ENCODE measurements around the gene ECD. TPM values are rescaled to one million over a fixed set of nuclear protein-coding genes. Genes with fewer than 3 reads are reported as not detected.
"Not testable (repeated sequence)": the region's sequence is repeated elsewhere in the genome, so short reads cannot be mapped to it uniquely, and the experiment has no call there.

The ECD gene
- total and polyA plus RNA-seq, 4 donors: 9.9 to 25.8 (median 17.3) TPM

GRCh38 chr10:73150633-73151413 lies 17.0 kb downstream of the ECD start:
- DNase-seq; H3K4me3 ChIP-seq (ENCODE audit: low read length in 2 of 2); H3K4me1 ChIP-seq (ENCODE audit: control insufficient read depth in 1 of 2, insufficient read depth in 2 of 2, low read length in 2 of 2); H3K9me3 ChIP-seq (ENCODE audit: control insufficient read depth, low read length); H3K27ac ChIP-seq (ENCODE audit: low read depth in 1 of 2, low read length in 2 of 2); intact Hi-C loops (cut with DNase I); H3K36me3 ChIP-seq (ENCODE audit: control insufficient read depth in 1 of 2, insufficient read depth in 2 of 2, low read length in 1 of 2); ATAC-seq (ENCODE audit: low FRiP score); H3K27me3 ChIP-seq (ENCODE audit: control insufficient read depth in 1 of 2, insufficient read depth in 2 of 2, low read length in 1 of 2): not testable (repeated sequence)
- WGBS, 2 donors: 77 to 98% methylated on average over 7 of the region's 8 CpGs

GRCh38 chr10:73141603-73142002 lies 26.2 kb downstream of the ECD start:
- H3K9me3 ChIP-seq (ENCODE audit: control insufficient read depth, low read length): no peaks in the 10 kb centered on the region
- DNase-seq: no peak
- no peaks in the 10 kb centered on the region for H3K4me1 ChIP-seq (ENCODE audit: control insufficient read depth in 1 of 2, insufficient read depth in 2 of 2, low read length in 2 of 2)
- H3K36me3 ChIP-seq (ENCODE audit: control insufficient read depth in 1 of 2, insufficient read depth in 2 of 2, low read length in 1 of 2): peaks cover 9 to 10% of the 10 kb centered on the region in 2 donors
- ATAC-seq (ENCODE audit: low FRiP score): no peak
- H3K27me3 ChIP-seq (ENCODE audit: control insufficient read depth in 1 of 2, insufficient read depth in 2 of 2, low read length in 1 of 2): no peaks in the 10 kb centered on the region
- H3K27ac ChIP-seq (ENCODE audit: low read depth in 1 of 2, low read length in 2 of 2): no peak overlapping the region
- intact Hi-C loops (cut with DNase I): no loop called here
- WGBS, 2 donors: 75 to 82% methylated on average over 3 of the region's 3 CpGs
- no peak overlapping the region for H3K4me3 ChIP-seq (ENCODE audit: low read length in 2 of 2)

GRCh38 chr10:73139251-73139650 lies 28.6 kb downstream of the ECD start:
- WGBS, 2 donors: 50 to 68% methylated on average over 2 of the region's 2 CpGs
- intact Hi-C loops (cut with DNase I): no loop called here
- H3K36me3 ChIP-seq (ENCODE audit: control insufficient read depth in 1 of 2, insufficient read depth in 2 of 2, low read length in 1 of 2): peaks cover 5 to 9% of the 10 kb centered on the region in 2 donors

GRCh38 chr10:73136627-73137026 lies 31.2 kb downstream of the ECD start:
- peaks cover 7% of the 10 kb centered on the region in 2 donors for H3K36me3 ChIP-seq (ENCODE audit: control insufficient read depth in 1 of 2, insufficient read depth in 2 of 2, low read length in 1 of 2)
- WGBS, 2 donors: 83 to 87% methylated on average over 2 of the region's 2 CpGs

More at GRCh38 chr10:73139251-73139650, 28.6 kb downstream of the ECD start:
- Histone ChIP-seq H3K4me3 (ENCODE audit: low read length in 2 of 2) (no peak overlapping the region), H3K9me3 (ENCODE audit: control insufficient read depth, low read length) (no peaks in the 10 kb centered on the region), H3K27me3 (ENCODE audit: control insufficient read depth in 1 of 2, insufficient read depth in 2 of 2, low read length in 1 of 2) (no peaks in the 10 kb centered on the region), H3K27ac (ENCODE audit: low read depth in 1 of 2, low read length in 2 of 2) (no peak overlapping the region), H3K4me1 (ENCODE audit: control insufficient read depth in 1 of 2, insufficient read depth in 2 of 2, low read length in 2 of 2) (no peaks in the 10 kb centered on the region)
- DNase-seq: no peak
- ATAC-seq (ENCODE audit: low FRiP score): no peak

GRCh38 chr10:73134727-73135126 lies 33.1 kb downstream of the ECD start:
- peaks cover 7 to 14% of the 10 kb centered on the region in 2 donors for H3K36me3 ChIP-seq (ENCODE audit: control insufficient read depth in 1 of 2, insufficient read depth in 2 of 2, low read length in 1 of 2)
- H3K9me3 ChIP-seq (ENCODE audit: control insufficient read depth, low read length): no peaks in the 10 kb centered on the region
- DNase-seq (no peak), ATAC-seq (ENCODE audit: low FRiP score) (no peak)
- H3K4me3 ChIP-seq (ENCODE audit: low read length in 2 of 2): no peak overlapping the region
- no peak overlapping the region for H3K27ac ChIP-seq (ENCODE audit: low read depth in 1 of 2, low read length in 2 of 2)
- H3K4me1 ChIP-seq (ENCODE audit: control insufficient read depth in 1 of 2, insufficient read depth in 2 of 2, low read length in 2 of 2): no peaks in the 10 kb centered on the region
- intact Hi-C loops (cut with DNase I): no loop called here
- 92% methylated on average over 3 of the region's 3 CpGs for WGBS, 2 donors
- H3K27me3 ChIP-seq (ENCODE audit: control insufficient read depth in 1 of 2, insufficient read depth in 2 of 2, low read length in 1 of 2): no peaks in the 10 kb centered on the region

More at GRCh38 chr10:73136627-73137026, 31.2 kb downstream of the ECD start:
- intact Hi-C loops (cut with DNase I): no loop called here
- H3K4me1 ChIP-seq (ENCODE audit: control insufficient read depth in 1 of 2, insufficient read depth in 2 of 2, low read length in 2 of 2): no peaks in the 10 kb centered on the region
- H3K9me3 ChIP-seq (ENCODE audit: control insufficient read depth, low read length): no peaks in the 10 kb centered on the region
- H3K4me3 ChIP-seq (ENCODE audit: low read length in 2 of 2): no peak overlapping the region
- H3K27ac ChIP-seq (ENCODE audit: low read depth in 1 of 2, low read length in 2 of 2): no peak overlapping the region
- H3K27me3 ChIP-seq (ENCODE audit: control insufficient read depth in 1 of 2, insufficient read depth in 2 of 2, low read length in 1 of 2): no peaks in the 10 kb centered on the region
- DNase-seq (no peak), ATAC-seq (ENCODE audit: low FRiP score) (no peak)

GRCh38 chr10:73131913-73132686 lies 35.7 kb downstream of the ECD start:
- no peak overlapping the region for H3K4me3 ChIP-seq (ENCODE audit: low read length in 2 of 2)
- WGBS, 2 donors: 96 to 98% methylated on average over 2 of the region's 2 CpGs
- H3K27ac ChIP-seq (ENCODE audit: low read depth in 1 of 2, low read length in 2 of 2): no peak overlapping the region
- intact Hi-C loops (cut with DNase I): no loop called here
- no peaks in the 10 kb centered on the region for H3K27me3 ChIP-seq (ENCODE audit: control insufficient read depth in 1 of 2, insufficient read depth in 2 of 2, low read length in 1 of 2)
- DNase-seq (no peak), ATAC-seq (ENCODE audit: low FRiP score) (no peak)
- H3K9me3 ChIP-seq (ENCODE audit: control insufficient read depth, low read length): no peaks in the 10 kb centered on the region
- H3K36me3 ChIP-seq (ENCODE audit: control insufficient read depth in 1 of 2, insufficient read depth in 2 of 2, low read length in 1 of 2): peaks cover 4 to 14% of the 10 kb centered on the region in 2 donors
- H3K4me1 ChIP-seq (ENCODE audit: control insufficient read depth in 1 of 2, insufficient read depth in 2 of 2, low read length in 2 of 2): no peaks in the 10 kb centered on the region

- Histone ChIP-seq H3K4me3 (ENCODE audit: low read length in 2 of 2) (no peak overlapping the region), H3K27ac (ENCODE audit: low read depth in 1 of 2, low read length in 2 of 2) (no peak overlapping the region), H3K9me3 (ENCODE audit: control insufficient read depth, low read length) (no peaks in the 10 kb centered on the region), H3K36me3 (ENCODE audit: control insufficient read depth in 1 of 2, insufficient read depth in 2 of 2, low read length in 1 of 2) (peaks cover 2 to 14% of the 10 kb centered on the region in 2 donors), H3K4me1 (ENCODE audit: control insufficient read depth in 1 of 2, insufficient read depth in 2 of 2, low read length in 2 of 2) (no peaks in the 10 kb centered on the region), H3K27me3 (ENCODE audit: control insufficient read depth in 1 of 2, insufficient read depth in 2 of 2, low read length in 1 of 2) (no peaks in the 10 kb centered on the region)
- whole genome bisulfite sequencing, 2 donors: 46 to 49% methylated on average over 2 of the region's 2 CpGs
- DNase-seq: no peak
- ATAC-seq (ENCODE audit: low FRiP score): no peak
- intact Hi-C loops (cut with DNase I): no loop called here
These were observed 36.5 kb downstream of the ECD start for GRCh38 chr10:73131301-73131700.

GRCh38 chr10:73126343-73126742 lies 41.5 kb downstream of the ECD start:
- H3K27me3 ChIP-seq (ENCODE audit: control insufficient read depth in 1 of 2, insufficient read depth in 2 of 2, low read length in 1 of 2): no peaks in the 10 kb centered on the region
- intact Hi-C loops (cut with DNase I): no loop called here
- no peaks in the 10 kb centered on the region for H3K4me1 ChIP-seq (ENCODE audit: control insufficient read depth in 1 of 2, insufficient read depth in 2 of 2, low read length in 2 of 2)
- no peak for DNase-seq
- no peak overlapping the region for H3K4me3 ChIP-seq (ENCODE audit: low read length in 2 of 2)
- WGBS, 2 donors: 98 to 100% methylated on average over 2 of the region's 2 CpGs
- H3K36me3 ChIP-seq (ENCODE audit: control insufficient read depth in 1 of 2, insufficient read depth in 2 of 2, low read length in 1 of 2): peaks cover 2 to 5% of the 10 kb centered on the region in 2 donors
- no peaks in the 10 kb centered on the region for H3K9me3 ChIP-seq (ENCODE audit: control insufficient read depth, low read length)
- no peak for ATAC-seq (ENCODE audit: low FRiP score)
- H3K27ac ChIP-seq (ENCODE audit: low read depth in 1 of 2, low read length in 2 of 2): no peak overlapping the region

All from aorta (tissue), 5 donors.